GM19372 (cell line): ENCODE data around the gene WNT2B.
"Not testable (repeated sequence)": the region's sequence is repeated elsewhere in the genome, so short reads cannot be mapped to it uniquely, and the experiment has no call there.

ENCODE experiments used
- ATAC-seq: cut with Tn5 transposase; IDR thresholded peaks from one replicate; pipeline ENCODE4 v1.9.1; 2021; ENCODE audit warnings: mild to moderate bottlenecking, low read depth, moderate library complexity; ENCODE audit not compliant: unreplicated experiment

WNT2B gene

GRCh38 chr1:112508278-112509004 lies at the start of gene WNT2B:
Gene WNT2B, plus strand, starts transcription at chr1:112508965. Its CDS starts 298 bp downstream, at chr1:112509263.
- ATAC-seq: peak; percentile 79

- no peak for ATAC-seq
These were observed 48.1 kb upstream of the WNT2B start for GRCh38 chr1:112460615-112461014.

GRCh38 chr1:112461200-112461871 lies 47.4 kb upstream of the WNT2B start:
- no peak for ATAC-seq

GRCh38 chr1:112462953-112463279 lies 45.8 kb upstream of the WNT2B start:
- no peak for ATAC-seq

- ATAC-seq: no peak
These were observed 44.3 kb upstream of the WNT2B start for GRCh38 chr1:112464501-112464900.

- ATAC-seq: no peak
These were observed 43.6 kb upstream of the WNT2B start for GRCh38 chr1:112465122-112465521.

- peak; percentile 96 for ATAC-seq
These were observed 42.6 kb upstream of the WNT2B start for GRCh38 chr1:112466078-112466660.

- not testable (repeated sequence) for ATAC-seq
These were observed 38.4 kb upstream of the WNT2B start for GRCh38 chr1:112470324-112470723.

GRCh38 chr1:112470966-112471365 lies 37.8 kb upstream of the WNT2B start:
- ATAC-seq: no peak

GRCh38 chr1:112472142-112472541 lies 36.6 kb upstream of the WNT2B start:
- ATAC-seq: no peak

GRCh38 chr1:112477550-112477949 lies 31.2 kb upstream of the WNT2B start:
- no peak for ATAC-seq

GRCh38 chr1:112478314-112478713 lies 30.5 kb upstream of the WNT2B start:
- no peak for ATAC-seq

GRCh38 chr1:112486063-112486462 lies 22.7 kb upstream of the WNT2B start:
- not testable (repeated sequence) for ATAC-seq

GRCh38 chr1:112487686-112488085 lies 21.1 kb upstream of the WNT2B start:
- not testable (repeated sequence) for ATAC-seq

- no peak for ATAC-seq
These were observed 20.6 kb upstream of the WNT2B start for GRCh38 chr1:112488141-112488540.

GRCh38 chr1:112492076-112492475 lies 16.7 kb upstream of the WNT2B start:
- no peak for ATAC-seq

- ATAC-seq: no peak
These were observed 15.4 kb upstream of the WNT2B start for GRCh38 chr1:112493351-112493750.

- ATAC-seq: no peak
These were observed 12.5 kb upstream of the WNT2B start for GRCh38 chr1:112496290-112496689.

GRCh38 chr1:112501810-112502641 lies 6.7 kb upstream of the WNT2B start:
- ATAC-seq: peak; percentile 54

GRCh38 chr1:112502826-112503225 lies 5.9 kb upstream of the WNT2B start:
- ATAC-seq: no peak
